SK-N-MC (cell line): ENCODE data around the gene CAMK2G.

Experiments used
- EZH2 ChIP-seq: fragments of 200-600 bp; sonication (generic); IDR thresholded peaks from one replicate; pipeline ENCODE4 v1.6.1; 2017; ENCODE audit warnings: antibody characterized with exemption
- POLR2AphosphoS5 ChIP-seq: IDR thresholded peaks from 2 replicates; pipeline ENCODE4 v1.6.1; 2012; ENCODE audit warnings: mild to moderate bottlenecking, low read depth, low read length, borderline replicate concordance

DNA sequence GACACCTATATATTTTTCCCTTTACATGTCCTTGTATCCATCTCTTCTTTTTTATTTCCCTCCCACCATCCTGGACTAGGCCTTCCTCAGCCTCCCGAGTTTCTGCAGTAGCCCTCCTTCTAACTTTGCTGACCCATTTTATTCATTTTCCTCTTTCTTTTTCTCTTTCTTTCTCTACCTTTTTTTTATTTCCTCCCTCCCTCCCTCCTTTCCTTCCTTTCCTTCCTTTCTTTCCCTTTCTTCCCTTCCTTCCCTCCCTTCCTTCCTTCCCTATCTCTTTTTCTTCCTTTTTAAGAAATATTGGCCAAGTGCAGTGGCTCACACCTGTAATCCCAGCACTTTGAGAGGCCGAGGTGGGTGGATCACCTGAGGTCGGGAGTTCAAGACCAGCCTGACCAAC is 9.7 kb upstream of the CAMK2G start:
- TF ChIP-seq EZH2 (no peak), POLR2AphosphoS5 (no peak)
